Urinary bladder (tissue), 4 donors: Measurements from ENCODE around the gene KCNIP1. TPM values are rescaled to one million over a fixed set of nuclear protein-coding genes. Genes with fewer than 3 reads are reported as not detected.

ENCODE experiments used
- DNase-seq: peaks from one replicate; pipeline ENCODE4 v3.0.0-alpha.2; 2015; ENCODE audit errors: extremely low spot score
- H3K27ac ChIP-seq: one replicate; pipeline ENCODE4 v1.5.1; 2013; ENCODE audit warnings: low read depth, mild to moderate bottlenecking, moderate library complexity
- H3K36me3 ChIP-seq: one replicate; pipeline ENCODE4 v1.6.1; 2013; ENCODE audit warnings: mild to moderate bottlenecking, moderate library complexity; ENCODE audit not compliant: insufficient read depth
- H3K4me1 ChIP-seq: one replicate; pipeline ENCODE4 v1.6.1; 2013; ENCODE audit warnings: mild to moderate bottlenecking, moderate library complexity; ENCODE audit not compliant: insufficient read depth
- H3K4me3 ChIP-seq: one replicate; pipeline ENCODE4 v1.5.1; 2013; ENCODE audit warnings: low read depth, low read length
- WGBS: extraction: QIAGEN DNeasy Blood & Tissue Kit; methylation state at CpG from one replicate; pipeline ENCODE4 v1.1.7; 2013; 5-methylcytosine and 5-hydroxymethylcytosine counted together
- polyA plus RNA-seq: library from polyadenylated mRNA; stranded (reverse); fragments of 200-250 nt; gene quantifications from one replicate; pipeline ENCODE4 v1.2.3, GENCODE V29; 2013
- total RNA-seq: library from RNA; depleted of rRNA; stranded (reverse); fragments of >200 nt; gene quantifications from one replicate; pipeline ENCODE4 v1.2.3, GENCODE V29; 2014
- donor health status: healthy with polysubstance abuse.
- donor health status: healthy.

The KCNIP1 gene
- total and polyA plus RNA-seq, 2 donors, result 0.22 to 3.0 TPM

- Histone ChIP-seq H3K4me3 (no peak overlapping the region), H3K36me3 (no peaks in the 10 kb centered on the region), H3K27ac (no peak overlapping the region), H3K4me1 (no peaks in the 10 kb centered on the region)
- 75% methylated on average over 6 of the region's 6 CpGs for WGBS
- no peak for DNase-seq
Observed at GRCh38 chr5:170634256-170634990, 130.6 kb downstream of the KCNIP1 start.

GRCh38 chr5:170635706-170636105 lies 131.9 kb downstream of the KCNIP1 start:
- Histone ChIP-seq H3K4me1 (no peaks in the 10 kb centered on the region), H3K27ac (no peak overlapping the region), H3K36me3 (no peaks in the 10 kb centered on the region), H3K4me3 (no peak overlapping the region)
- DNase-seq, result no peak
- 86% methylated on average over 3 of the region's 3 CpGs for WGBS

GRCh38 chr5:170636206-170636605 lies 132.4 kb downstream of the KCNIP1 start:
- no peak overlapping the region for H3K4me3 ChIP-seq
- WGBS, result 90% methylated on average over 11 of the region's 11 CpGs
- no peak for DNase-seq
- no peaks in the 10 kb centered on the region for H3K36me3 ChIP-seq
- no peaks in the 10 kb centered on the region for H3K4me1 ChIP-seq
- no peak overlapping the region for H3K27ac ChIP-seq

GRCh38 chr5:170636801-170637477 lies 133.1 kb downstream of the KCNIP1 start:
- H3K4me3 ChIP-seq, result no peak overlapping the region
- H3K27ac ChIP-seq, result no peak overlapping the region
- no peak for DNase-seq
- no peaks in the 10 kb centered on the region for H3K4me1 ChIP-seq
- no peaks in the 10 kb centered on the region for H3K36me3 ChIP-seq
- 86% methylated on average over 8 of the region's 8 CpGs for WGBS

GRCh38 chr5:170638051-170638450 lies 134.2 kb downstream of the KCNIP1 start:
- no peak for DNase-seq
- H3K4me1 ChIP-seq, result no peaks in the 10 kb centered on the region
- H3K4me3 ChIP-seq, result no peak overlapping the region
- H3K27ac ChIP-seq, result no peak overlapping the region
- WGBS, result 93% methylated on average over 4 of the region's 4 CpGs
- no peaks in the 10 kb centered on the region for H3K36me3 ChIP-seq

GRCh38 chr5:170638454-170639220 lies 134.8 kb downstream of the KCNIP1 start:
- WGBS, result 42% methylated on average over 15 of the region's 15 CpGs
- H3K27ac ChIP-seq, result no peak overlapping the region
- H3K4me1 ChIP-seq, result no peaks in the 10 kb centered on the region
- DNase-seq, result no peak
- H3K4me3 ChIP-seq, result no peak overlapping the region
- no peaks in the 10 kb centered on the region for H3K36me3 ChIP-seq

- Histone ChIP-seq H3K27ac (no peak overlapping the region), H3K36me3 (no peaks in the 10 kb centered on the region), H3K4me3 (no peak overlapping the region), H3K4me1 (no peaks in the 10 kb centered on the region)
- no peak for DNase-seq
- WGBS, result 87% methylated on average over 17 of the region's 17 CpGs
Observed at GRCh38 chr5:170639221-170639925, 135.6 kb downstream of the KCNIP1 start.

- no peak for DNase-seq
- 74% methylated on average over 13 of the region's 13 CpGs for WGBS
- H3K27ac ChIP-seq, result no peak overlapping the region
Observed at GRCh38 chr5:170640731-170641588, 137.1 kb downstream of the KCNIP1 start.

GRCh38 chr5:170641589-170642031 lies 137.8 kb downstream of the KCNIP1 start:
- Histone ChIP-seq H3K4me3 (no peak overlapping the region), H3K36me3 (no peaks in the 10 kb centered on the region), H3K27ac (no peak overlapping the region), H3K4me1 (no peaks in the 10 kb centered on the region)
- DNase-seq, result no peak
- WGBS, result 88% methylated on average over 15 of the region's 15 CpGs

More at GRCh38 chr5:170640731-170641588, 137.1 kb downstream of the KCNIP1 start:
- no peaks in the 10 kb centered on the region for H3K4me1 ChIP-seq
- H3K36me3 ChIP-seq, result no peaks in the 10 kb centered on the region
- H3K4me3 ChIP-seq, result no peak overlapping the region

- 87% methylated on average over 18 of the region's 18 CpGs for WGBS
- H3K36me3 ChIP-seq, result no peaks in the 10 kb centered on the region
- H3K27ac ChIP-seq, result no peak overlapping the region
- no peak overlapping the region for H3K4me3 ChIP-seq
- H3K4me1 ChIP-seq, result no peaks in the 10 kb centered on the region
- DNase-seq, result no peak
Observed at GRCh38 chr5:170642066-170642735, 138.4 kb downstream of the KCNIP1 start.

- Histone ChIP-seq H3K27ac (no peak overlapping the region), H3K4me1 (no peaks in the 10 kb centered on the region), H3K4me3 (no peak overlapping the region), H3K36me3 (no peaks in the 10 kb centered on the region)
- 47% methylated on average over 3 of the region's 3 CpGs for WGBS
- no peak for DNase-seq
Observed at GRCh38 chr5:170642776-170643436, 139.1 kb downstream of the KCNIP1 start.

- Histone ChIP-seq H3K4me1 (no peaks in the 10 kb centered on the region), H3K4me3 (no peak overlapping the region), H3K36me3 (no peaks in the 10 kb centered on the region), H3K27ac (no peak overlapping the region)
- whole genome bisulfite sequencing, result 68% methylated on average over 6 of the region's 6 CpGs
- DNase-seq, result no peak
Observed at GRCh38 chr5:170643591-170643990, 139.8 kb downstream of the KCNIP1 start.
